GM06990 (cell line): ENCODE results near the gene FBXL2.

Experiments
- DNase-seq: peaks from one replicate; pipeline ENCODE4 v3.0.0-alpha.2; 2011; ENCODE audit not compliant: insufficient read length; ENCODE audit errors: extremely low read depth
- H3K27me3 ChIP-seq: replicated peaks from 2 replicates; pipeline ENCODE4 v1.6.0; 2011; ENCODE audit warnings: low read length; ENCODE audit not compliant: control insufficient read depth, insufficient read depth
- H3K36me3 ChIP-seq: 2 replicates; pipeline ENCODE4 v1.5.1; 2011; ENCODE audit warnings: low read length; ENCODE audit not compliant: control insufficient read depth, insufficient read depth
- H3K4me3 ChIP-seq: replicated peaks from 2 replicates; pipeline ENCODE4 v1.5.1; 2011; ENCODE audit warnings: low read depth, mild to moderate bottlenecking, control low read depth, low read length
- CTCF ChIP-seq: IDR thresholded peaks from 2 replicates; pipeline ENCODE4 v1.5.1; 2011; ENCODE audit warnings: low read length, control low read depth, mild to moderate bottlenecking, inconsistent platforms; ENCODE audit not compliant: insufficient read depth, poor library complexity, severe bottlenecking

The FBXL2 gene

GRCh38 chr3:33388374-33389100 lies 111.3 kb downstream of the FBXL2 start:
- H3K27me3 ChIP-seq, result no peaks in the 10 kb centered on the region
- peaks cover 14% of the 10 kb centered on the region for H3K36me3 ChIP-seq
- no peak overlapping the region for H3K4me3 ChIP-seq
- no peak for TF ChIP-seq CTCF
- DNase-seq, result no peak

- Histone ChIP-seq H3K36me3 (peaks cover 14% of the 10 kb centered on the region), H3K27me3 (no peaks in the 10 kb centered on the region), H3K4me3 (no peak overlapping the region)
- no peak for TF ChIP-seq CTCF
- no peak for DNase-seq
Observed at GRCh38 chr3:33389908-33390307, 112.7 kb downstream of the FBXL2 start.

- no peak overlapping the region for H3K4me3 ChIP-seq
- no peaks in the 10 kb centered on the region for H3K27me3 ChIP-seq
- DNase-seq, result no peak
- peaks cover 18% of the 10 kb centered on the region for H3K36me3 ChIP-seq
- TF ChIP-seq CTCF, result no peak
Observed at GRCh38 chr3:33391255-33391995, 114.2 kb downstream of the FBXL2 start.

GRCh38 chr3:33392144-33392543 lies 114.9 kb downstream of the FBXL2 start:
- Histone ChIP-seq H3K27me3 (no peaks in the 10 kb centered on the region), H3K36me3 (peaks cover 19% of the 10 kb centered on the region), H3K4me3 (no peak overlapping the region)
- no peak for DNase-seq
- no peak for TF ChIP-seq CTCF

GRCh38 chr3:33392703-33393125 lies 115.5 kb downstream of the FBXL2 start:
- DNase-seq, result no peak
- TF ChIP-seq CTCF, result no peak
- Histone ChIP-seq H3K4me3 (no peak overlapping the region), H3K27me3 (no peaks in the 10 kb centered on the region), H3K36me3 (peaks cover 18% of the 10 kb centered on the region)
